Stimulated activated naive B cell treated with anti-CD40 and anti-IgM and Interleukin-4, amounts not matched to agents 10 μg/mL and 1 μg/mL and 100 μg/mL, for 72 hours (primary cell): ENCODE measurements around the gene WDR72.

ENCODE experiments used
- ATAC-seq, 2 donors: fragments of 150-1000 bp; cut with Tn5 transposase; replicated peaks; 2 replicates each; pipeline ENCODE4 v1.10.0; 2021; ENCODE audit warnings: moderate library complexity in 1 of 2
- DNase-seq: peaks from one replicate; pipeline ENCODE4 v3.0.0; 2021
- H3K27ac Mint-ChIP-seq: one replicate; pipeline ENCODE4 v1.8.0; 2022; ENCODE audit warnings: mild to moderate bottlenecking, mixed read lengths
- H3K27me3 Mint-ChIP-seq, 2 donors: one replicate each; pipeline ENCODE4 v1.8.0; 2022; ENCODE audit warnings: mixed read lengths in 2 of 2
- H3K36me3 Mint-ChIP-seq, 2 donors: one replicate each; pipeline ENCODE4 v1.8.0; 2022; ENCODE audit warnings: mixed read lengths in 2 of 2, mild to moderate bottlenecking in 1 of 2
- H3K4me1 Mint-ChIP-seq, 2 donors: one replicate each; pipeline ENCODE4 v1.8.0; 2022; ENCODE audit warnings: mixed read lengths in 2 of 2, mild to moderate bottlenecking in 1 of 2
- H3K4me3 Mint-ChIP-seq, 2 donors: one replicate each; pipeline ENCODE4 v1.8.0; 2022; ENCODE audit warnings: mild to moderate bottlenecking in 2 of 2, mixed read lengths in 2 of 2, moderate library complexity in 1 of 2
- H3K9me3 Mint-ChIP-seq, 2 donors: one replicate each; pipeline ENCODE4 v1.8.0; 2022; ENCODE audit warnings: mixed read lengths in 2 of 2, mild to moderate bottlenecking in 1 of 2

WDR72 gene

GRCh38 chr15:53671545-53671944 lies 87.9 kb downstream of the WDR72 start:
- Mint-ChIP-seq H3K4me3 (no peak overlapping the region), H3K27me3 (no peaks in the 10 kb centered on the region), H3K27ac (no peak overlapping the region), H3K9me3 (no peaks in the 10 kb centered on the region), H3K36me3 (no peaks in the 10 kb centered on the region), H3K4me1 (no peaks in the 10 kb centered on the region)
- no peak for ATAC-seq
- DNase-seq: no peak

GRCh38 chr15:53670701-53671100 lies 88.8 kb downstream of the WDR72 start:
- Mint-ChIP-seq H3K4me1 (no peaks in the 10 kb centered on the region), H3K4me3 (no peak overlapping the region), H3K36me3 (no peaks in the 10 kb centered on the region), H3K9me3 (no peaks in the 10 kb centered on the region), H3K27ac (no peak overlapping the region), H3K27me3 (no peaks in the 10 kb centered on the region)
- DNase-seq: no peak
- ATAC-seq: no peak

GRCh38 chr15:53665930-53666329 lies 93.5 kb downstream of the WDR72 start:
- no peak overlapping the region for H3K4me3 Mint-ChIP-seq
- no peak for DNase-seq
- H3K27me3 Mint-ChIP-seq: no peaks in the 10 kb centered on the region
- no peak for ATAC-seq
- H3K36me3 Mint-ChIP-seq: no peaks in the 10 kb centered on the region
- H3K27ac Mint-ChIP-seq: no peak overlapping the region
- H3K4me1 Mint-ChIP-seq: no peaks in the 10 kb centered on the region
- H3K9me3 Mint-ChIP-seq: no peaks in the 10 kb centered on the region

- Mint-ChIP-seq H3K4me1 (no peaks in the 10 kb centered on the region), H3K36me3 (no peaks in the 10 kb centered on the region), H3K27ac (no peak overlapping the region), H3K9me3 (no peaks in the 10 kb centered on the region), H3K4me3 (no peak overlapping the region), H3K27me3 (no peaks in the 10 kb centered on the region)
- no peak for DNase-seq
- ATAC-seq: no peak
Measured at GRCh38 chr15:53658827-53659555, 100.5 kb downstream of the WDR72 start.

GRCh38 chr15:53658255-53658654 lies 101.2 kb downstream of the WDR72 start:
- H3K4me1 Mint-ChIP-seq: no peaks in the 10 kb centered on the region
- no peak for DNase-seq
- no peaks in the 10 kb centered on the region for H3K36me3 Mint-ChIP-seq
- H3K9me3 Mint-ChIP-seq: no peaks in the 10 kb centered on the region
- H3K27me3 Mint-ChIP-seq: no peaks in the 10 kb centered on the region
- no peak overlapping the region for H3K4me3 Mint-ChIP-seq
- H3K27ac Mint-ChIP-seq: no peak overlapping the region
- no peak for ATAC-seq

- no peaks in the 10 kb centered on the region for H3K4me1 Mint-ChIP-seq
- H3K9me3 Mint-ChIP-seq: no peaks in the 10 kb centered on the region
- H3K4me3 Mint-ChIP-seq: no peak overlapping the region
- H3K27ac Mint-ChIP-seq: no peak overlapping the region
- DNase-seq (no peak), ATAC-seq (no peak)
- no peaks in the 10 kb centered on the region for H3K36me3 Mint-ChIP-seq
- H3K27me3 Mint-ChIP-seq: peaks cover 0 to 16% of the 10 kb centered on the region in 2 donors
Measured at GRCh38 chr15:53648934-53649333, 110.5 kb downstream of the WDR72 start.

- Mint-ChIP-seq H3K4me3 (no peak overlapping the region), H3K9me3 (no peaks in the 10 kb centered on the region), H3K27me3 (peaks cover 0 to 16% of the 10 kb centered on the region in 2 donors), H3K36me3 (no peaks in the 10 kb centered on the region), H3K27ac (no peak overlapping the region), H3K4me1 (no peaks in the 10 kb centered on the region)
- DNase-seq: no peak
- no peak for ATAC-seq
Measured at GRCh38 chr15:53644660-53645059, 114.8 kb downstream of the WDR72 start.

- Mint-ChIP-seq H3K36me3 (peaks cover 0 to 4% of the 10 kb centered on the region in 2 donors), H3K27me3 (peaks cover 0 to 4% of the 10 kb centered on the region in 2 donors), H3K9me3 (peaks cover 13% of the 10 kb centered on the region in 2 donors), H3K4me1 (no peaks in the 10 kb centered on the region), H3K27ac (no peak overlapping the region), H3K4me3 (no peak overlapping the region)
- no peak for DNase-seq
- no peak for ATAC-seq
Measured at GRCh38 chr15:53634517-53635106, 124.9 kb downstream of the WDR72 start.

GRCh38 chr15:53627279-53627678 lies 132.2 kb downstream of the WDR72 start:
- Mint-ChIP-seq H3K36me3 (peaks cover 0 to 4% of the 10 kb centered on the region in 2 donors), H3K27me3 (no peaks in the 10 kb centered on the region), H3K9me3 (peaks cover 8% of the 10 kb centered on the region in 2 donors), H3K27ac (no peak overlapping the region), H3K4me3 (no peak overlapping the region), H3K4me1 (no peaks in the 10 kb centered on the region)
- DNase-seq: no peak
- ATAC-seq: no peak

- Mint-ChIP-seq H3K4me3 (no peak overlapping the region), H3K27ac (no peak overlapping the region), H3K27me3 (peaks cover 0 to 3% of the 10 kb centered on the region in 2 donors), H3K9me3 (peaks cover 4 to 6% of the 10 kb centered on the region in 2 donors), H3K4me1 (no peaks in the 10 kb centered on the region), H3K36me3 (no peaks in the 10 kb centered on the region)
- no peak for ATAC-seq
- no peak for DNase-seq
Measured at GRCh38 chr15:53625962-53626845, 133.3 kb downstream of the WDR72 start.

- Mint-ChIP-seq H3K27ac (no peak overlapping the region), H3K4me3 (no peak overlapping the region), H3K4me1 (no peaks in the 10 kb centered on the region), H3K36me3 (no peaks in the 10 kb centered on the region), H3K9me3 (peaks cover 3 to 6% of the 10 kb centered on the region in 2 donors), H3K27me3 (peaks cover 0 to 3% of the 10 kb centered on the region in 2 donors)
- no peak for DNase-seq
- ATAC-seq: no peak
Measured at GRCh38 chr15:53625260-53625659, 134.2 kb downstream of the WDR72 start.

- ATAC-seq (no peak), DNase-seq (no peak)
- no peak overlapping the region for H3K27ac Mint-ChIP-seq
- peaks cover 0 to 3% of the 10 kb centered on the region in 2 donors for H3K27me3 Mint-ChIP-seq
- no peaks in the 10 kb centered on the region for H3K4me1 Mint-ChIP-seq
- H3K4me3 Mint-ChIP-seq: no peak overlapping the region
- peaks cover 3 to 6% of the 10 kb centered on the region in 2 donors for H3K9me3 Mint-ChIP-seq
- no peaks in the 10 kb centered on the region for H3K36me3 Mint-ChIP-seq
Measured at GRCh38 chr15:53618461-53618860, 141.0 kb downstream of the WDR72 start.

- no peak overlapping the region for H3K4me3 Mint-ChIP-seq
- no peak for DNase-seq
- no peaks in the 10 kb centered on the region for H3K36me3 Mint-ChIP-seq
- H3K27me3 Mint-ChIP-seq: no peaks in the 10 kb centered on the region
- no peaks in the 10 kb centered on the region for H3K9me3 Mint-ChIP-seq
- no peak overlapping the region for H3K27ac Mint-ChIP-seq
- ATAC-seq: no peak
- H3K4me1 Mint-ChIP-seq: no peaks in the 10 kb centered on the region
Measured at GRCh38 chr15:53611145-53611920, 148.1 kb downstream of the WDR72 start.

- Mint-ChIP-seq H3K36me3 (no peaks in the 10 kb centered on the region), H3K27me3 (no peaks in the 10 kb centered on the region), H3K27ac (no peak overlapping the region), H3K4me1 (peaks cover 0 to 7% of the 10 kb centered on the region in 2 donors), H3K4me3 (no peak overlapping the region), H3K9me3 (no peaks in the 10 kb centered on the region)
- DNase-seq (no peak), ATAC-seq (no peak)
Measured at GRCh38 chr15:53591041-53591440, 168.4 kb downstream of the WDR72 start.
